GM12874 (cell line): ENCODE data around the gene AKR1C2.

Experiments
- TF ChIP-seq, protein P1 (sequence below): IDR thresholded peaks from 2 replicates; pipeline ENCODE4 v1.5.1; 2011; ENCODE audit warnings: low read depth, mild to moderate bottlenecking, control low read depth, low read length, moderate library complexity; ENCODE audit not compliant: insufficient read depth

The AKR1C2 gene

DNA sequence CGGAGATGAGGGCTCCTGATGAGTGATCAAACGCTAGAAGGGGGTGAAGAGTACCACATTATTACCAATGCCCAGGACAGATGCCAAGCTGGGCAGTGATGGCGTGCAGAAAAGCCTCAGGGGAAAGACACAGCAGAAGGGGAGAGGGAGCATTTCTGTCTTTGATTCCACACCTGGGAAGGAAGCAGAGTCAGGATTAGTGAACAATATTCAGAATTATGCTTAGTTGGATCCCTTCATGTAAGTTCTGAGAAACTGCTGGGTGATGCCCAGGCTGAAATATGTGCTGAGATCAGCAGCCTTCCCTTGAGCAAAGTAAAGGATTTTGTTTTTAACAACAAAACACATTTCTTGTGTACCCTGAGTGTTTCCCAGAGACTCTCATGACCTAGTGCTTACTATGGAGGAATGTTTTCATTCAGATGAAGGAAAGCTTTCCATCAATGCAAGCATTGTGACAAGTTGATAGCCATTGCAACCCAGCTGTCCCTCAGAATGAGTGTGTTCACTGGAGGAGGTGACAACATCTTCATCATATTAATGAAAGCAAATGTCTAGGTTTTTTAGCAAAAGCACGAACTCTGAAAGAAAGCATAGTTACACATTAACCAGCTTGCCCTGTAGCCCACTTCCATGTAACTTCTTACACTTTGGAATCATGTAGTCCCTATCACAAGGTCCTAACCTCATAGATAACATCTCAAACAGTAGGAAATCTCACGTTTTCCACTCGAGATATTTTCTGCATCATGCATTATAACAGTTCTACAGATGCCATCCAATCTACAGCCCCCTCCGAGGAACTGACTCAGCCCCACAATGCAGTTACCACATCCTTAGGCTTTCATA lies 64.2 kb downstream of the AKR1C2 start:
- TF ChIP-seq, protein P1, sequence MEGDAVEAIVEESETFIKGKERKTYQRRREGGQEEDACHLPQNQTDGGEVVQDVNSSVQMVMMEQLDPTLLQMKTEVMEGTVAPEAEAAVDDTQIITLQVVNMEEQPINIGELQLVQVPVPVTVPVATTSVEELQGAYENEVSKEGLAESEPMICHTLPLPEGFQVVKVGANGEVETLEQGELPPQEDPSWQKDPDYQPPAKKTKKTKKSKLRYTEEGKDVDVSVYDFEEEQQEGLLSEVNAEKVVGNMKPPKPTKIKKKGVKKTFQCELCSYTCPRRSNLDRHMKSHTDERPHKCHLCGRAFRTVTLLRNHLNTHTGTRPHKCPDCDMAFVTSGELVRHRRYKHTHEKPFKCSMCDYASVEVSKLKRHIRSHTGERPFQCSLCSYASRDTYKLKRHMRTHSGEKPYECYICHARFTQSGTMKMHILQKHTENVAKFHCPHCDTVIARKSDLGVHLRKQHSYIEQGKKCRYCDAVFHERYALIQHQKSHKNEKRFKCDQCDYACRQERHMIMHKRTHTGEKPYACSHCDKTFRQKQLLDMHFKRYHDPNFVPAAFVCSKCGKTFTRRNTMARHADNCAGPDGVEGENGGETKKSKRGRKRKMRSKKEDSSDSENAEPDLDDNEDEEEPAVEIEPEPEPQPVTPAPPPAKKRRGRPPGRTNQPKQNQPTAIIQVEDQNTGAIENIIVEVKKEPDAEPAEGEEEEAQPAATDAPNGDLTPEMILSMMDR, result no peak
